OCI-LY1 (cell line): ENCODE measurements around the gene SMAD3.

Source experiments
- H2AFZ ChIP-seq: fragments of 200-600 bp; sonication (generic), shearing (Covaris generic); 2 replicates; pipeline ENCODE4 v1.6.0; 2014; ENCODE audit warnings: antibody characterized with exemption, mild to moderate bottlenecking, low read length
- H3F3A ChIP-seq: fragments of 200-600 bp; sonication (generic), shearing (Covaris generic); 2 replicates; pipeline ENCODE4 v1.6.0; 2014; ENCODE audit warnings: mild to moderate bottlenecking, antibody characterized with exemption, low read length, moderate library complexity; ENCODE audit not compliant: insufficient read depth
- H3K27ac ChIP-seq: fragments of 200-600 bp; sonication (generic); 2 replicates; pipeline ENCODE4 v1.5.1; 2014; ENCODE audit warnings: low read length, mixed run types, mild to moderate bottlenecking, low read depth; ENCODE audit not compliant: poor library complexity, severe bottlenecking
- H3K27me3 ChIP-seq: fragments of 200-600 bp; sonication (generic); 2 replicates; pipeline ENCODE4 v1.6.0; 2014; ENCODE audit warnings: antibody characterized with exemption, mild to moderate bottlenecking, low read length, moderate library complexity; ENCODE audit not compliant: insufficient read depth
- H3K36me3 ChIP-seq: fragments of 200-600 bp; sonication (generic); 2 replicates; pipeline ENCODE4 v1.6.1; 2014; ENCODE audit warnings: mild to moderate bottlenecking, antibody characterized with exemption, low read length, moderate library complexity, mixed read lengths; ENCODE audit not compliant: insufficient read depth
- H3K4me1 ChIP-seq: fragments of 200-600 bp; sonication (generic); 2 replicates; pipeline ENCODE4 v1.5.1; 2014; ENCODE audit warnings: mild to moderate bottlenecking, low read length, moderate library complexity; ENCODE audit not compliant: insufficient read depth, severe bottlenecking
- H3K4me2 ChIP-seq: fragments of 200-600 bp; sonication (generic), shearing (Covaris generic); 2 replicates; pipeline ENCODE4 v1.6.1; 2014; ENCODE audit warnings: low read length
- H3K4me3 ChIP-seq: fragments of 200-600 bp; sonication (generic); 2 replicates; pipeline ENCODE4 v1.5.1; 2014; ENCODE audit warnings: low read length, low read depth, mild to moderate bottlenecking, mixed read lengths; ENCODE audit not compliant: poor library complexity, severe bottlenecking
- H3K79me2 ChIP-seq: fragments of 200-600 bp; shearing (Covaris generic); 2 replicates; pipeline ENCODE4 v1.6.1; 2016; ENCODE audit warnings: mixed run types, low read length, mixed read lengths; ENCODE audit not compliant: insufficient read depth
- H3K9ac ChIP-seq: fragments of 200-600 bp; sonication (generic), shearing (Covaris generic); 2 replicates; pipeline ENCODE4 v1.6.1; 2014; ENCODE audit warnings: mild to moderate bottlenecking, low read length, mixed read lengths
- H3K9me2 ChIP-seq: fragments of 200-600 bp; sonication (generic), shearing (Covaris generic); 2 replicates; pipeline ENCODE4 v1.6.1; 2014; ENCODE audit warnings: low read depth, mild to moderate bottlenecking, low read length, mixed read lengths
- H3K9me3 ChIP-seq: fragments of 200-600 bp; shearing (Covaris generic); 2 replicates; pipeline ENCODE4 v1.6.1; 2014; ENCODE audit warnings: low read length, mixed read lengths
- H4K20me1 ChIP-seq: fragments of 200-600 bp; sonication (generic), shearing (Covaris generic); 2 replicates; pipeline ENCODE4 v1.6.0; 2016; ENCODE audit warnings: mild to moderate bottlenecking, low read length; ENCODE audit not compliant: insufficient read depth
- CTCF ChIP-seq: fragments of 200-600 bp; sonication (generic), shearing (Covaris generic); IDR thresholded peaks from 2 replicates; pipeline ENCODE4 v1.5.1; 2017; ENCODE audit warnings: mild to moderate bottlenecking, antibody characterized with exemption, low read length, moderate library complexity, mixed read lengths
- EZH2 ChIP-seq: fragments of 200-600 bp; sonication (generic), shearing (Covaris generic); IDR thresholded peaks from 2 replicates; pipeline ENCODE4 v1.8.0; 2017; ENCODE audit warnings: borderline replicate concordance, mixed run types, mild to moderate bottlenecking, antibody characterized with exemption, low read length, moderate library complexity, mixed read lengths

The SMAD3 gene

GRCh38 chr15:67202991-67203390, 137.6 kb downstream of the SMAD3 start:
- H3K27me3 ChIP-seq, result no peaks in the 10 kb centered on the region
- peaks cover 58% of the 10 kb centered on the region; the same call in 1 of the 2 replicates for H3K36me3 ChIP-seq
- no peaks in the 10 kb centered on the region for H4K20me1 ChIP-seq
- TF ChIP-seq CTCF (no peak), EZH2 (no peak)
- H3K9me2 ChIP-seq, result no peaks in the 10 kb centered on the region
- H3K4me2 ChIP-seq, result no peak overlapping the region
- H3K9me3 ChIP-seq, result no peaks in the 10 kb centered on the region
- H3K4me1 ChIP-seq, result peaks cover 11% of the 10 kb centered on the region
- H3F3A ChIP-seq, result no peaks in the 10 kb centered on the region
- H3K27ac ChIP-seq, result no peak overlapping the region
- H3K4me3 ChIP-seq, result no peak overlapping the region
- no peak overlapping the region for H2AFZ ChIP-seq
- H3K79me2 ChIP-seq, result no peaks in the 10 kb centered on the region
- no peak overlapping the region for H3K9ac ChIP-seq

GRCh38 chr15:67207555-67208207, 142.3 kb downstream of the SMAD3 start:
- Histone ChIP-seq H3K9me2 (no peaks in the 10 kb centered on the region), H4K20me1 (no peaks in the 10 kb centered on the region), H3K4me3 (no peak overlapping the region), H3K27me3 (no peaks in the 10 kb centered on the region), H3F3A (no peaks in the 10 kb centered on the region), H3K4me2 (no peak overlapping the region), H3K9me3 (no peaks in the 10 kb centered on the region), H3K9ac (no peak overlapping the region), H2AFZ (no peak overlapping the region), H3K79me2 (no peaks in the 10 kb centered on the region), H3K4me1 (no peaks in the 10 kb centered on the region), H3K27ac (no peak overlapping the region), H3K36me3 (peaks cover 50% of the 10 kb centered on the region)
- TF ChIP-seq CTCF, result no peak
- no peak for TF ChIP-seq EZH2

- H3K9ac ChIP-seq, result no peak overlapping the region
- no peaks in the 10 kb centered on the region for H3K9me3 ChIP-seq
- peaks cover 45% of the 10 kb centered on the region for H3K36me3 ChIP-seq
- no peak overlapping the region for H3K4me3 ChIP-seq
- H3K27ac ChIP-seq, result no peak overlapping the region
- no peaks in the 10 kb centered on the region for H3F3A ChIP-seq
- H2AFZ ChIP-seq, result no peak overlapping the region
- no peaks in the 10 kb centered on the region for H3K9me2 ChIP-seq
- no peaks in the 10 kb centered on the region for H3K27me3 ChIP-seq
- no peaks in the 10 kb centered on the region for H3K79me2 ChIP-seq
- no peaks in the 10 kb centered on the region for H3K4me1 ChIP-seq
- no peak overlapping the region for H3K4me2 ChIP-seq
- TF ChIP-seq CTCF, result no peak
- TF ChIP-seq EZH2, result no peak
- no peaks in the 10 kb centered on the region for H4K20me1 ChIP-seq
Observed at GRCh38 chr15:67208396-67208795, 143.0 kb downstream of the SMAD3 start.
